ENCODE measurements around the gene ATP6V1D.

GRCh38 chr14:67343601-67344230, 15.9 kb downstream of the ATP6V1D start:
- TF ChIP-seq CTCF (IDR thresholded peaks at IDR 0.05) (no peak), POLR2A (IDR thresholded peaks at IDR 0.05) (no peak)
